ENCODE results near the gene ENAM.
"Not testable (repeated sequence)": the region's sequence is repeated elsewhere in the genome, so short reads cannot be mapped to it uniquely, and the experiment has no call there.

Gene ENAM

DNA sequence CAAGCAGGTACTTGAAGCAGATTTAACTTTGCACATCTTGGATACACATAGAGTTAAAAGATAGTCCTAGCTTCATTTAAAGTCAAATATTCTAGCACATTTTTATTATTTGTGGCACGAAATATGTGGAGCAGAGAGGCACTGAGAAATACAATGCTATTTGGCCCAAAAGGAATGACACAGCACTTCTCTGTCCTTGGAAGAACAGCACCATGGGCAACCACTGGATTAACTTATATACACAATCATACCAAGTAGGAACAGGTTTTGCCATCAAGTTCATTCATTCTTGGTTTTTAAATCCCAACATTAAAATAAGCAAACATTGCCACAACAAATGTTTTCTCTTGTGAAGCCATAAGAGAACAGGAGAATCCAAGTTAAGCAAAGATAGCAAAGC lies 924 bp upstream of the ENAM start:
- DNase-seq: no peak

DNA sequence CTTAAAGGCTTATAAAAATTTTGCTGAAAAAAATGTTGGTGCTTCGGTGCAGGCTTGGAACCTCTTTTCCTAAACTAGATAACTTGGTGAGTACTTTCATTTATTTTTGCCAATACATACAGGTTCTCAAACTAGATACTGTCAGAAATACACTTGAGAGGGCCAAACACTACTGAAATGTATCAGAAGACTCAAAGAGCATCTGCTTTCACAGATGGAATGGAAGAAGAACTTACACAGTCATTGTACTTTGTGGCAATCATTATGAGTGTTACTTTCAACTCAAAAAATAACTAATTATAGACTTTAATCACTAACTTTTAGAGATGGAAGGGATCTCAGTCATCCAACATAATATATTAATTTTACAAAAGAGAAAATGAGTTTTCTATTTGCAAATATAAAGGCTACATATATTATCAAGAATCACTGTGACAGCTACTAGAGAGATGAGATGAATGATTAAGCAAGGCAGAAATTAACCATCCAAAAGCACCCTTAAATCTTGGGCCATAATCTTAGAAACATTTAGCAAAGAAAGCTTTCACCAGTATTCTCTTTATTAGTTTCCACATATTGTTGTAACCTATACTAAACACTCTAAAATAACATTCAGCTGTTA lies 1.0 kb downstream of the ENAM start:
- DNase-seq: no peak

DNA sequence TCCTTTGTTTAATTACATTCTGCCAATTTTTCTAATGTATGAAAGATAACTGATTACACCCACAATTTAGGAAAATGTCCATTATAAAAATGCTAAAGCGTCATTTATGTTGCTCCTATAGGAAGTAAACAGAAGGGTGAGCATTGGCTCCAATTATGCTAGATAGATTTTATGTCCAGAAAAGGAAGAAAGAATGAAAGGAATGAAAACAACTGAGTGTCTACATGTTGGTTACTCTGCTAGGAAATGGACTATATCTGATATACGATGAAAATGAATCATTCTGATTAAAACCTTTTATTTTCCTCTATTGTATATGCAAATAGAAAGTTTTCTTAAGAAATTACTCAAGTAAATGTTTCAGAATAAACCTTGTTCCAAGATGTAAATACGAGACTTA lies 1.6 kb downstream of the ENAM start:
- DNase-seq: no peak

- DNase-seq: no peak
Observed at GRCh38 chr4:70632028-70632427, 3.5 kb downstream of the ENAM start.

GRCh38 chr4:70634482-70634881 lies 5.9 kb downstream of the ENAM start:
- no peak for DNase-seq

DNA sequence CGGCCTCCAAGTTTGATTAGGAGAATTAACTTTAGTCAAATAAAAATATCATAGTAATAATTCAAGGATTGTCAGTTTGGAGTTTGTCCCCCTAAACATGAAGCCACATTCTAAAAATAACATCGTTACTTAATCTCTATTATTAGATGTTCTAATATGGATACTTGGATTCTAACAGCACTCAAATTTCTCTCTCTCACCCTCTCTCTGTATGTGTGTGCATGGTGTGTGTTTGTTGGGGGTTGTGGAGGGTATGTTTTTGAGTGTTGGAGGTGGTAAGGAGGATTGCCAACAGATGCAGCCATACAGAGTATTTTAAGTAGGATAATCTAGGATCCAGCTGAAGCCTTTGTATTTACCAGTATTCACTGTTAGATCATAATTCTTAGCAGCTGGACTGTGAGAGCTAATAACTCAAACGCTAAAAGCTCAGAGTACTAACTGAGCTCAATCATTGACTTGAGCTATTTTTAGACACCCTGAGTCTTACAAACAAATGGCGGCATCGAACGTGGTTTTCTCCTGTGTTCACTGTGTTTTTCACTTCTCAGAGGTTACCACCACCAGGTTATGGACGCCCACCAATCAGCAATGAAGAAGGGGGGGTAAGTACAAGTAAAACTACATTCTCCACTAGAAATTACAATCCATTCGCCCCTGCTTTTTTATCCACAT lies 8.8 kb downstream of the ENAM start:
- no peak for DNase-seq

DNA sequence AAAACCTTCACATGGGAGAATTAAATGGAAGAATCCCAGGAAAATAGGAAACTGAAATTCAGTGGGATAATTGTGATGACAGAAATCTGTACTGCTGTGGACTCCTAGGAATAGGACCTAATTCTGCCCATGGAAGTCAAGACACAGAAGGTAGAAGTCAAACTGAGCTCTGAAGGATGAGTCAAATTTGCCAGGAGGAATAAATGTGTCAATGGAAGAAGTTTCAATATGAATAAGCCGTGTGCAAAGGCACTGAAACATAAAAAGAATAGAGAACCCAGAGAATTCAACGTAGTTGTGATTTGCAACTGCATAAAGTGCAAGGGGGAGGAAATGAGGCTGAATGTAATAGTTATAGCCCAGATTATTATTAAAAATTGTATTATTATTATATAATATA lies 11.6 kb downstream of the ENAM start:
- no peak for DNase-seq

- DNase-seq: not testable (repeated sequence)
Observed at GRCh38 chr4:70650741-70651140, 22.2 kb downstream of the ENAM start.

- DNase-seq: no peak
Observed at GRCh38 chr4:70651864-70652506, 23.4 kb downstream of the ENAM start.

- DNase-seq: no peak
Observed at GRCh38 chr4:70654605-70655011, 26.1 kb downstream of the ENAM start.

DNA sequence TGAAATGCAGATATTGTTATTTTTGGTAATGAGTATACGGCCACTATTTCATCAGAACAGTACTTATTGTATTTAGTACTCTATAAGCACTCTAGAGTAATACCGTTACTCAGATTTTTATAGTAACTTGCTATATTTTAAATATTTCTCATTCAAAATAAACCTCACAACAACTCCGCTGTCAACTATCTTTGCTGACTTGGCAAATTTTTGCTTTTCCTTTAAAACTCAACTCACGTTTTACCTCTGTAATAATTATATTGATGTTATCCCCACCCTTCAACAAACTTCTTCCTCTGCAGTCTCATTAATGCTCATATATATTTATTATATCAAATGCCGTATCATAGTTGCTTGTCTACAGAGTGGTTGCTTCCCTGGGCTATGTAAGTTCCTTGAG lies 28.8 kb downstream of the ENAM start:
- no peak for DNase-seq

DNA sequence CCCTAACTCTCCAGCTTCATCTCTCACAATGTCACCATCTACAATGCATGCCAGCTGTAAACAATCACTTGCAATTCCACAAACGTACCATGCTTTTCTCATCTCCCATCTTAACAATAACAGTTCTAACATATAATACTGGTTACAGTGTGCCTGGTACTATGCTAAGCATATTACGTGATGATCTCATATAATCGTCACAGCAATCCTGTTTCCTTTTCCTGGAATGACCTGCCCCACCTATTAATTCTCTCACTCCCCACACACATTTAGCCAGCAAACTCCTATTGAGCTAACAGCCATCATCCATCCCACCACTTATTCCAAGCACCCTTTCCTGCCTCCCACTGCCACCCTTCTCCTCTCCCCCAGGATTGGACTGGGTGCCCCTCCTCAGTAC lies 29.9 kb downstream of the ENAM start:
- DNase-seq: no peak

DNA sequence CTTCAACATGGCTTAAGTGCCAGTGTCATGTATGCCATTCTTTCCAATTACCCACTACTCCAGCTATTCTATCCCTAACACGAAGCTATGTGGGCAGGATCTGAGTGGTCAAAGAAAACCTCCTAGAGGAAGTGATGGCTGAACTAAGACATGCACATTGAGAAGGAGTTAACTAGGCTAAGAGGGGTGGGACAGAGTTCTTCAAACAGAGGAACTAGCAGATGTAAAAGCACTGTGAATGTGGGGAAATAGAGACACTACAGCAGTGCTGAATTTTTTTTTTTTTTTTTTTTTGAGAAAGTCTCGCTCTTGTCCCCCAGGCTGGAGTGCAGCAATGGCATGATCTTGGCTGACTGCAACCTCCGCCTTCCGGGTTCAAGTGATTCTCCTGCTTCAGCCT lies 31.6 kb downstream of the ENAM start:
- no peak for DNase-seq

GRCh38 chr4:70661309-70661922 lies 32.9 kb downstream of the ENAM start:
- DNase-seq: peak in 1 of 2 donors; percentile 10

DNA sequence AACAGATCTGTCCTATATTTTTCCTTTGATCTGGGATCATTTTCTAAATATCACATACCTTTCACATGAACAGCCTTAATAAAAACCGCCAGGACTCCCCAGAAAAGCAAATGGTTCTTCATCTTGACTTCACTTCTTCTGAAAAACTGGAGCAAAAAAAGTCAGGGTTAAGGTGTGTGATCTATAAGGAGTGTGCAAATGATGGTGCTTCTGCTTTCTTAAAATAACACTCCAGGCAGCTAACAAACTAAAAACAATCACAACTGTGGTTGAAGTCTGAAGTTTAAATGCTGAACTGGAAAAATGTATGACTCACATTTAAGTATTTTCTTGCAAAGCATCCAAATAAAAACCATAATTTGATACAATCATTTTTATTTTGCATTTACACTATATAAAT lies 37.8 kb downstream of the ENAM start, which contains the start of gene JCHAIN:
JCHAIN (minus strand) TSS at position 140 of the 400 bp plus-strand sequence; CDS start at position 122, 18 bp downstream.
- DNase-seq: no peak

GRCh38 chr4:70667740-70668535 lies 39.4 kb downstream of the ENAM start:
- no peak for DNase-seq

DNA sequence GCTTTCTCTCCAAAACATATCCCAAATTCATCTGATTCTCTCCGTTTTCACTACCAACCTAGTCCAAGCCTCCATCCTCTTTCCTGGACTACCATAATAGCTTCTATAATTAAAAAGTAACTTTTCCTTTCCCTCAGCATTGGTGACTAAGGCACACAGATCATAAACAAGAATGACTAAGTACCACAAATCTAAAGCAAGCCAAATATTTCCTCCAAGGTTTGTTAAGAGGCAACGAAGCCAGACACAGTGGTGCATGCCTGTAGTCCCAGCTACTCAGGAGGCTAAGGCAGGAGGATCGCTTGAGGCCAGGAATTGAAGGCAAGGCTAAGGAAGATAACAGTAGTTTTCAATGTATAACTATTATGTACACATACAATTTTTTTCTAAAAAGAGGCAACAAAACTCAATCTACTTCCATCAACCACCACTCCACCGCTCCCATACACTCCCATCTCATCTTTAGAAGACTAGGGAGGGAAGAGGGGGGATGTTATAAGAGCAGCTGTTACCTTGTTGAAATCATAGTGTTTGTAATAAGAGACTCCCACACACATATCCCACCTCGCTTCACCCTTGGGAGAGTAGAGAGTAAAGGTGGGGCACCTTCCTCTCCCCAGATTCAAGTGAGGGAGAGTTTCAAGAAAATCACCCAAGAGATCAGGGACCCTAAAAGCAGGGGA lies 41.9 kb downstream of the ENAM start:
- no peak for DNase-seq

DNA sequence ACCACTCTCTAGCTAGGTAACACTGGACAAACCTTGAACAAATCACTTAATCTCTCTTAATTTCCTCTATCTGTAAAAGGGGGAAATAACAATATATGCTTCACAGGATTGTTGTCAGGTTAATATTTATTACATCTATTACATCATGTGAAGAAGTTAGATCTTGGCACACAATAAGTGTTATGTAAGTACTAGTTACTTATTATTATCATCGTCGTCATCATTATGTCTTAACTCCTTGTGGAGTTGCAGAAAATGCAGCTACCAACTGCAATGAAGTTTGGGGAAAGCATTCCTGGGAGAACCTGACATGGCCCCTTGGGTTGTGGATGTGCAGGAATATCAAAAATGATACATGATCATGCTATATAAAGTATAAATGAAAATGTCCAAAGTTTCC lies 42.5 kb downstream of the ENAM start:
- DNase-seq: no peak

GRCh38 chr4:70674191-70674590 lies 45.6 kb downstream of the ENAM start:
- DNase-seq: no peak

- DNase-seq: no peak
Observed at GRCh38 chr4:70674731-70675130, 46.2 kb downstream of the ENAM start.

DNA sequence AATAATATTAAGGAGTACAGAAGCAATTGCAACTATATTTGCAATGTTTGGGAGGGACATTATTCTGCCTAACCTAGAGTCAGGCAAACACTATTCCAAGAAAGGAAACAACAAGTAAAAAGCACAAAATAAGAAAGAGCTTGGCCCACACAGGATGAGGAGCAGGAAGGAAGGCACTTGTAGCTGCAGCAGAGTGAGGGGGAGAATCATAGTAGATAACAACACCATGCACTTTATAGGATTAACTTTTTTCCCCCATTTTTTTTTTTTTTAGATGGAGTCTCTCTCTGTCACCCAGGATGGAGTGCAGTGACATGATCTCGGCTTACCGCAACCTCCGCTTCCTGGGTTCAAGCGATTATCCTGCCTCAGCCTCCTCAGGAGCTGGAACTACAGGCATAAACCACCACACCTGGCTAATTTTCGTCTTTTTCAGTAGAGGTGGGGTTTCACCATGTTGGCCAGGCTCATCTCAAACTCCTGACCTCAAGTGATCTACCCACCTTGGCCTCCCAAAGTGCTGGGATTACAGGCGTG lies 48.1 kb downstream of the ENAM start:
- no peak for DNase-seq

DNA sequence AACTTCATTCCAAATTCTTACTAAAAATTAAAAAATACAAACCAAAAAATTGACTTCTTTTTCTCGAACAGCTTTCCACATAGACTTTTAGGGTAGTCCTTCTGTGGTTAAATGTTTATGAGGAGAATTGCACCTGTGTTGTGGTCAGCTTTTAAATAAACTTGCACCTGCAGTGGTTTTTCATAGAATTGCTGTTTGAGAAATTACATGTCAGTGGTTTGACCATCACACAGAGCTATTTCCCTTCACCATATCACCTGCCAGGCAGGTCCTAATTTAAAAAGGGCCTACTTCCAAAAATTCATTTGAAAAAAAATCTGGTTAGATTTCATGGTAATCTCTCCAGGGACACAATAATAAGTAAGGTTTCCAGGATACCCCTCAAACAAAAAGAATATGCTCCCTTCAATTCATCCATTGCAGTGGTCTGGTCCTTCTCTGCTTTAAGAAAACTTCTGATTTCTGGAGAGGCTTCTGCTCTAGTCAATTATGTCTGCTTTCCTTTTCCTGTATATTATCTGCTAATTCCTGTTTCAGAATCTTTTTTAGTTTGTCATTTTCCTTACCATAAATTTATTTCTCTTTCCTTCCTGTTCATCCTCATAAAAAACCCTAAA lies 49.9 kb downstream of the ENAM start:
- DNase-seq: no peak
